GM10266 (cell line): Measurements from ENCODE around the gene EPSTI1.
A peak's percentile ranks its signal among the peaks of the same experiment; 100 is the strongest.

ENCODE experiments used
- DNase-seq: peaks from one replicate; pipeline ENCODE4 v3.0.0; 2012; ENCODE audit errors: extremely low spot score
- TF ChIP-seq, protein P1 (sequence below): IDR thresholded peaks from 2 replicates; pipeline ENCODE4 v1.5.1; 2012; ENCODE audit warnings: mild to moderate bottlenecking, low read depth; ENCODE audit not compliant: control insufficient read depth, insufficient read depth; ENCODE audit errors: missing control alignments

EPSTI1 gene

DNA sequence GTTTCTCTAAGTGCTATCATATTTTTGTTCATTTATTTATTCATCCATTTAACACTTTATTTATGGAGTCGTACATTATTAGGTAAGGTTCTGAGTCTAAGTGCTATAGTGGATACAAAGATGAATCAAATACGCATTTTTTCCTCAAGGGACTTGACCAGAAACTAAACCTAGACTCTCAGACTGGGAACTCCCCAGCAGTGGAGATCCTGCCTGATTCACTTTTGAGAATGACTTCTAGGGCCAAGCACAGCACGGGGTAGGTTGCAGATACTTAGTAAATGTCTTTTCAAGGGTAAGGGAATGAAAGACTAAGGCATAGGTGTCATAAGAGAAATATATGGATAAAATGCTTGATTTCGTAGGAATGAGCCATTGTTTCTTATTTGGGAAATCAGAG lies 38.5 kb upstream of the EPSTI1 start:
- TF ChIP-seq, protein P1, sequence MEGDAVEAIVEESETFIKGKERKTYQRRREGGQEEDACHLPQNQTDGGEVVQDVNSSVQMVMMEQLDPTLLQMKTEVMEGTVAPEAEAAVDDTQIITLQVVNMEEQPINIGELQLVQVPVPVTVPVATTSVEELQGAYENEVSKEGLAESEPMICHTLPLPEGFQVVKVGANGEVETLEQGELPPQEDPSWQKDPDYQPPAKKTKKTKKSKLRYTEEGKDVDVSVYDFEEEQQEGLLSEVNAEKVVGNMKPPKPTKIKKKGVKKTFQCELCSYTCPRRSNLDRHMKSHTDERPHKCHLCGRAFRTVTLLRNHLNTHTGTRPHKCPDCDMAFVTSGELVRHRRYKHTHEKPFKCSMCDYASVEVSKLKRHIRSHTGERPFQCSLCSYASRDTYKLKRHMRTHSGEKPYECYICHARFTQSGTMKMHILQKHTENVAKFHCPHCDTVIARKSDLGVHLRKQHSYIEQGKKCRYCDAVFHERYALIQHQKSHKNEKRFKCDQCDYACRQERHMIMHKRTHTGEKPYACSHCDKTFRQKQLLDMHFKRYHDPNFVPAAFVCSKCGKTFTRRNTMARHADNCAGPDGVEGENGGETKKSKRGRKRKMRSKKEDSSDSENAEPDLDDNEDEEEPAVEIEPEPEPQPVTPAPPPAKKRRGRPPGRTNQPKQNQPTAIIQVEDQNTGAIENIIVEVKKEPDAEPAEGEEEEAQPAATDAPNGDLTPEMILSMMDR: no peak
- no peak for DNase-seq

DNA sequence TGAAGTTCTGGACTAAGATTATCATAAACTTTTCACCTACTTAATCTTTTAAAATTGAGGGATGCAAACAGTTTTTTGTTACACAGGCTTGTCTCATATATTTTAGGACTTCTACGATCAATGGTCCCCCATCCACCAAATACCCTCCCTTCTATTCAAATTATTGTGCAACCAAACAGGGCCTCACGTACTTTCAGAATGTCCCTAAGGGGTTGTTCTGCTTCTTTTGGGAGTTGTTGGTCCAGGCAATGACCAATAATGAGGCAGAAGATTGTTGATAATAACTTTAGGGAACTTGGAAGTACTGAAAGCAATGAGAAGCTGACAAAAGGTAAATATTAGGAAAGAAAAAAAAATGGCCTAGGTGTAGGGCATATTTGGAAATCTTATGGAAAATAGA lies 34.2 kb upstream of the EPSTI1 start:
- TF ChIP-seq, protein P1: no peak
- DNase-seq: no peak

DNA sequence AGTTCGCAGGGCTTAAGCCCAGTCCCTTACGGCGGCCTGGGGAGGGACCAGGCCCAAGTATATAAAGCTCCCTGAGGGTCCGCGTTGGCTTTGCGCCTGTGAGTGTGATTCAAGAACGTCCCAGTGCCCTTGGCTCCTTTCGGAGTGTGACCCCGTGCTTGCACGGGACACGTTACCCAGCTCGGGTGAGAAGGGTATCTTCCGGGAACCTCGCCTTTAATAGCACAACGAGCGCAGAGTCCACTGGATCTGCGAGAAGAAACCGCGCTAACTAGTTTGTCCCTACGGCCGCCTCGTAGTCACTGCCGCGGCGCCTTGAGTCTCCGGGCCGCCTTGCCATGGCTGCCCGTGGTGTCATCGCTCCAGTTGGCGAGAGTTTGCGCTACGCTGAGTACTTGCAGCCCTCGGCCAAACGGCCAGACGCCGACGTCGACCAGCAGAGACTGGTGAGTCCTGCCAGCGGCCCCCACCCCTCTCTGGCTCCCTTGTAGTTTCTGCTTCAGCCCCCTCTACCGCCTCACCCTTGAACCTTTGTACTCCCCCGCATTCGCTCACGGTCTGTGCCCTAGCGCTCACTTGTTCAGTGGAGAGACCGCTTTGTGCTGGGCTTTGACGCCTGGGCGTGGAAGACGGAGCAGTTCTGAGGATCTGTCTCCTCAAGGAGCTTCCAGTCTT lies 31.4 kb upstream of the EPSTI1 start, which contains the start of gene DNAJC15:
TSS of gene DNAJC15 (plus strand) at position 298 of the 675 bp plus-strand sequence. CDS start at position 339, 41 bp downstream.
- TF ChIP-seq, protein P1: no peak
- peak; percentile 50 for DNase-seq

DNA sequence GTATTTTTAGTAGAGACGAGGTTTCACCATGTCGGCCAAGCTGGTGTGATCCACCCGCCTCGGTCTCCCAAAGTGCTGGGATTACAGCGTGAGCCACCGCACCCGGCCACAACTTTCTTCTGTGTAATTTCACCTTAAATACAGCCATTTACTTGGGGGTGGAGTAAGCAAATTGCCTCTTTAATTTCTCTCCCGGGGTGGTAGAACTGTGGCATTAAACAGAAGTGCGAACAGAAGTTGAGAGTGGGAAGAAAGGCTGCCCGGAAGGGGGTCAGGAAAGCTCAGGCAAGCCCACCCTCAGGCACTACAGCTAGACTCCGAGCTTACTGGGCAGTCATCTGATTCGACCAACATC lies 30.9 kb upstream of the EPSTI1 start:
- DNase-seq: no peak
- TF ChIP-seq, protein P1: no peak

DNA sequence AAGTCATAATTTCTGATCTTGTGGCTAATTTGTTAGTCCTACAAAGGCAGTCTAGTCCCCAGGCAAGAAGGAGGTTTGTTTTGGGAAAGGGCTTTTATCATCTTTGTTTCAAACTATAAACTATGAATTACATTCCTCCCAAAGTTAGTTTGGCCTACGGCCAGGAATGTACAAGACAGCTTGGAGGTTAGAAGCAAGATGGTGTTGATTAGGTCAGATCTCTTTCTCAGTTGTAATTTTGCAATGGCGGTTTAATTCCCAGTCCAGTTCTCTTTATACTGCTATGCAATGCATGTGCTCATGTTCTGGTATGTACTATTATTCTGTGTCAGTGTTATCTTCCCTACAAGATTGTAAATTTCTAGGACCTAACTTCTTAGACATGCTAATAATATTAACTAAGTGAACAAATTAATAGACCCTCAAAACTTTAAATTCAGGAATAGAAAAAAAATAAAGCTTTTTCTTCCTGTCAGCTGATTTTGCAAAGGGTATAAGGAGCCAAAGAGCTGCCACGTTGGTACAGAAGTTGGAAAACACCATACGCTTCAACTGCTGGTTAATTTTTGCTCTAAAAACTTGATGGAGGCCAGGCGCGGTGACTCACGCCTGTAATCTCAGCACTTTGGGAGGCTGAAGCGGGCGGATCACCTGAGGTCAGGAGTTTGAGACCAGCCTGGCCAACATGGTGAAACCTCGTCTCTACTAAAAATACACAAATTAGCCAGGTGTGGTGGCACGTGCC lies 30.1 kb upstream of the EPSTI1 start:
- TF ChIP-seq, protein P1: no peak
- no peak for DNase-seq

DNA sequence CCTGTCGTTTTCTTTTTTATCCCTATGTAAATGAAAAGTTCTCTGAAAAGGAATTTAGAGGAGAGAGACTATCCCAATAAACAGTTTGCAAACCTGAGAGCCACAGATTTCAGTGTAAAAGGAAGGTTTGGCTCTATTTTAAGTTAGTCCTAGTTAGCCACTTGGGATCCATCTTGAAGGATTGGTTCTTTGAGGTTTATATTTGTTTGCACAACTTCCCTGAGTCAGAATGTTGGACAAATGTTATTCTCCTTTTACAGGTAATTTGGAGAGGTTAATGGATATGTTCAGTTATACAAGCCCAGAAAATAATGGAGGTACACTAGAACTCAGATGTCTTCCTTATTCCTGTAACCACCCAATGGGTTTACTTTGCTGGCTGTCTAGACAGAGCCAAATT lies 28.8 kb upstream of the EPSTI1 start:
- TF ChIP-seq, protein P1: no peak

DNA sequence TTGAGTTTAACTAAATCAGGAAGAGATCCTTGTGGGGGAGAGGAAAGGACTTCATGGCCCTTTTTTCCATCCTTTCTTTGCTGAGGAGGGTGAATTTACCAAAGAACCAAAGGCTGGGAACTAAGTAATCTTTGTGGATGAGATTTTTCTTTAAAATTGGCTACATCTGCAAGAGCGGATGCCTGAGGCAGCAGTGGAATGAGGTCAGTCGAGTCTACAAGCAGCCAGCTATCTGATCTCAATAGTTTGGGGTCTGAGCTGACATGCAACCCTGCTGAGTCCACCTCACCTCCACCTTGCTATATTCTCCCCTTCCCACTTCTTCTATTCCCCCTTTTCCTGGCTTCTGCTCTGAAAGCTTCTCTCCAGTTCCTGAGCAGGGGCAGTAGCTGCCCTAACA lies 27.8 kb upstream of the EPSTI1 start:
- no peak for DNase-seq
- TF ChIP-seq, protein P1: no peak

More for the DNA sequence above, 28.8 kb upstream of the EPSTI1 start:
- DNase-seq: no peak
